NB4 (cell line): Measurements from ENCODE around the gene AGPAT3.

Experiments
- MYC ChIP-seq: IDR thresholded peaks from 2 replicates; pipeline ENCODE4 v1.6.1; 2011; ENCODE audit warnings: low read depth, low read length
- POLR2A ChIP-seq: IDR thresholded peaks from 2 replicates; pipeline ENCODE4 v1.6.1; 2011; ENCODE audit warnings: mild to moderate bottlenecking; ENCODE audit not compliant: insufficient read length; ENCODE audit errors: extremely low read depth
- TF ChIP-seq, protein P1 (sequence below): IDR thresholded peaks from one replicate; pipeline ENCODE4 v1.5.1; 2012; ENCODE audit warnings: low read depth, low read length
- TF ChIP-seq, protein P2 (sequence below): IDR thresholded peaks from 2 replicates; pipeline ENCODE4 v1.6.1; 2011; ENCODE audit warnings: low read depth, low read length

GRCh38 chr21:43942201-43942600 is 77.2 kb downstream of the AGPAT3 start:
- TF ChIP-seq, protein P1, sequence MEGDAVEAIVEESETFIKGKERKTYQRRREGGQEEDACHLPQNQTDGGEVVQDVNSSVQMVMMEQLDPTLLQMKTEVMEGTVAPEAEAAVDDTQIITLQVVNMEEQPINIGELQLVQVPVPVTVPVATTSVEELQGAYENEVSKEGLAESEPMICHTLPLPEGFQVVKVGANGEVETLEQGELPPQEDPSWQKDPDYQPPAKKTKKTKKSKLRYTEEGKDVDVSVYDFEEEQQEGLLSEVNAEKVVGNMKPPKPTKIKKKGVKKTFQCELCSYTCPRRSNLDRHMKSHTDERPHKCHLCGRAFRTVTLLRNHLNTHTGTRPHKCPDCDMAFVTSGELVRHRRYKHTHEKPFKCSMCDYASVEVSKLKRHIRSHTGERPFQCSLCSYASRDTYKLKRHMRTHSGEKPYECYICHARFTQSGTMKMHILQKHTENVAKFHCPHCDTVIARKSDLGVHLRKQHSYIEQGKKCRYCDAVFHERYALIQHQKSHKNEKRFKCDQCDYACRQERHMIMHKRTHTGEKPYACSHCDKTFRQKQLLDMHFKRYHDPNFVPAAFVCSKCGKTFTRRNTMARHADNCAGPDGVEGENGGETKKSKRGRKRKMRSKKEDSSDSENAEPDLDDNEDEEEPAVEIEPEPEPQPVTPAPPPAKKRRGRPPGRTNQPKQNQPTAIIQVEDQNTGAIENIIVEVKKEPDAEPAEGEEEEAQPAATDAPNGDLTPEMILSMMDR: no peak
- TF ChIP-seq POLR2A (no peak), MYC (no peak)
- TF ChIP-seq, protein P2, sequence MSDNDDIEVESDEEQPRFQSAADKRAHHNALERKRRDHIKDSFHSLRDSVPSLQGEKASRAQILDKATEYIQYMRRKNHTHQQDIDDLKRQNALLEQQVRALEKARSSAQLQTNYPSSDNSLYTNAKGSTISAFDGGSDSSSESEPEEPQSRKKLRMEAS: no peak
